Measurements from ENCODE around the gene CACNG7.

Gene CACNG7

DNA sequence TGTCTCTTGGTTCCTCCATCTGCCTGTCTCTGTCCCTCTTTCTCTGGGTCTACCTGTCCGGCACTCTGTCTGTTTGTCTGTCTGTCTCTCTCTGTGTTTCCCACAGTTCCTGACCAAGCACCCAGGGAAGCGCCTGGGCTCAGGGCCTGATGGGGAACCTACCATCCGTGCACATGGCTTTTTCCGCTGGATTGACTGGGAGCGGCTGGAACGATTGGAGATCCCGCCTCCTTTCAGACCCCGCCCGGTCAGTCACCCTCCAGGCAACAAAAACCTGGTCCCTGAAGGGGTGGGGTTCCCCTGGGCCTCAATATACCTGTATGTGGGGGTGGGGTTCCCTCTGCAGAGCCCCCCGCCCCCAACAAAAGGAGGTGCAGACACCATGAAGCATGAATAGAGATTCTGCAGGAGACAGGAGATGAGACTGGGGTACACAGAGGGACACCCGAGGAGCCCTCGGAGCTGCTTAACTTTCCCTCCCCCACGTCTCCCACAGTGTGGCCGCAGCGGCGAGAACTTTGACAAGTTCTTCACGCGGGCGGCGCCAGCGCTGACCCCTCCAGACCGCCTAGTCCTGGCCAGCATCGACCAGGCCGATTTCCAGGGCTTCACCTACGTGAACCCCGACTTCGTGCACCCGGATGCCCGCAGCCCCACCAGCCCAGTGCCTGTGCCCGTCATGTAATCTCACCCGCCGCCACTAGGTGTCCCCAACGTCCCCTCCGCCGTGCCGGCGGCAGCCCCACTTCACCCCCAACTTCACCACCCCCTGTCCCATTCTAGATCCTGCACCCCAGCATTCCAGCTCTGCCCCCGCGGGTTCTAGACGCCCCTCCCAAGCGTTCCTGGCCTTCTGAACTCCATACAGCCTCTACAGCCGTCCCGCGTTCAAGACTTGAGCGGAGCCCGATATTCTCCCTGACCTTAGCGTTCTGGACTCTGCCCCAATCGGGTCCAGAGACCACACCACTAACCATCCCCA is 2.6 kb upstream of the CACNG7 start:
- no peak overlapping the region for H3K4me3 ChIP-seq (ENCODE audit: low read depth, low read length)
- TF ChIP-seq, protein P1, sequence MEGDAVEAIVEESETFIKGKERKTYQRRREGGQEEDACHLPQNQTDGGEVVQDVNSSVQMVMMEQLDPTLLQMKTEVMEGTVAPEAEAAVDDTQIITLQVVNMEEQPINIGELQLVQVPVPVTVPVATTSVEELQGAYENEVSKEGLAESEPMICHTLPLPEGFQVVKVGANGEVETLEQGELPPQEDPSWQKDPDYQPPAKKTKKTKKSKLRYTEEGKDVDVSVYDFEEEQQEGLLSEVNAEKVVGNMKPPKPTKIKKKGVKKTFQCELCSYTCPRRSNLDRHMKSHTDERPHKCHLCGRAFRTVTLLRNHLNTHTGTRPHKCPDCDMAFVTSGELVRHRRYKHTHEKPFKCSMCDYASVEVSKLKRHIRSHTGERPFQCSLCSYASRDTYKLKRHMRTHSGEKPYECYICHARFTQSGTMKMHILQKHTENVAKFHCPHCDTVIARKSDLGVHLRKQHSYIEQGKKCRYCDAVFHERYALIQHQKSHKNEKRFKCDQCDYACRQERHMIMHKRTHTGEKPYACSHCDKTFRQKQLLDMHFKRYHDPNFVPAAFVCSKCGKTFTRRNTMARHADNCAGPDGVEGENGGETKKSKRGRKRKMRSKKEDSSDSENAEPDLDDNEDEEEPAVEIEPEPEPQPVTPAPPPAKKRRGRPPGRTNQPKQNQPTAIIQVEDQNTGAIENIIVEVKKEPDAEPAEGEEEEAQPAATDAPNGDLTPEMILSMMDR (IDR thresholded peaks at IDR 0.05; ENCODE audit: borderline replicate concordance, insufficient read depth, low read depth, low read length) = peak; percentile 74

DNA sequence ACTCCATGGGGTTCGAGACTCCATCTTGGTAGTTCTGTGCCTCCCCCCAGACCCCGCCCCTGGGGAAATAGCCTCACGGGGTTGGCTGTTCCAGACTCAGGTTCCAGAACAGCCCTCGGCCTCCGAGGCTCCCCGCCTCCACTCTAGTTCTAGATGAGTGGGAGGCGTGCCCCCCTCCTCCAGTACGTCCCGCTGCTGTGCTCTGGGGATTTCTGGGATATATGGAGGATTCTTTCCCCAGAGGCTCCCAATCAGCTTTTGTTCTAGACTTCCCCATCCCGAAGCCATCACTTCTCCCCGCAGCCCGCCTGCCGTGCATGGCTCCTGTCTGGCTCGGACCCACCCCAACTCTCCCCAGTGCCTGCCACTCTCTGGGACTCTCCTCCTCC is 1.9 kb upstream of the CACNG7 start:
- TF ChIP-seq, protein P1 (IDR thresholded peaks at IDR 0.05; ENCODE audit: borderline replicate concordance, insufficient read depth, low read depth, low read length) = no peak
- no peak overlapping the region for H3K4me3 ChIP-seq (ENCODE audit: low read depth, low read length)

DNA sequence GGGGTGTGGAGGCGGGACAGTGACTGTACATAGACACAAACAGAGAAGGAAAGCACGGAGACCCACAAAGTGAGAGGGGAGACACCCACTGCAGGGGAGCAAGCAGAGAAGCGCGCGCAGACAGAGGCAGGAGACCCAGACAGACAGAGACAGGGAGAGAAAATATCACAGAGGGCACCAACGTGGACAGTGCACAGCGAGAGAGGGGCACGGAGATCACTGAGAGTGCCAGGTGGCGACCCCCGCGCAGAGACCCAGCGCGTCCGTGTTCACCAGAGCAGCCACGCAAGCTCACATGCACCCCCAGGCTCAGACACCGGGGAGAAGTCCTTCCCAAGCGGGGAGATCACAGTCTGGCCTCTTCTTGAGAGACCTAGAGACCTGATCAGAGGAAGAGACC is 1.4 kb upstream of the CACNG7 start:
- no peak overlapping the region for H3K4me3 ChIP-seq (ENCODE audit: low read depth, low read length)
- TF ChIP-seq, protein P1 (IDR thresholded peaks at IDR 0.05; ENCODE audit: borderline replicate concordance, insufficient read depth, low read depth, low read length) = no peak

DNA sequence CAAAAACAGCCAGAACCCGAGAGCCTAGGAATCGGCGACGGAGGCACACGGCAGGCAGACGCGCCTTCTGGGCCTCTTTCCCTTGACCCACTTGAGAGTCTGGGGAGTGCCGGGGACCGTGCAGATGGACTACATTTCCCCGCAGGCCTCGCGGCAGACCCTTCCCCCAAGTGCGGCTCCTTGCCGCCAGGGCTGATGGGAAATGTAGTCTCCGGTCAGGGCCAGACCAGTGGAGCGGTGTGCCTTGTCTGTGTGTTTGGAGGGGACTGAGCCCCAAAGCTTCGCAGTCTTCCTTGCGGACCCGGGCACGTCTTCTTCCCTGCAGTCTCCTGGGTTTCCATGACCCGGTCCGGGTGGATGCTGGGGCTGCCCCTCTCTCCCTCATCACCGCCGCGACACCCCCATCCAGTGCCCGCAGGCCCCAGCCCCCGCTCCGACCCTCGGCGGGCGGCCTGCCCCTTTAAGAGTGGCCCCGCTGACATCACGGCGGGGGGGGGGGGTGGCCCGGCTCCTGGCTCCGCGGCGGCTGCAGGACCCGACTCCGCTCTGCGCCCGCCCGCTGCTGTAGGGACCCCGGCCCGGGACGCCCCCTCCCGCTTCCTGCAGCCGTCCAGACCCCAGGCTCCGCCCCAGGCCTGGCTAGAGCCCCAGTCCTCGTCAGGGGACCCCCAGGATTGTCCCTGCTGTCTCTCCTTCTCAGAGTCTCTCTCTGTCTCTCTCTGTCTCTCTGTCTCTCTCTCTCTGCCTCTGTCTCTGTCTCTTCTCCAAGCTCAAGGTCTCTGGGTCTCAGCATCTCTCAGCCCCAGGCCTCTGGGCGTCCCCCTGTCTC is 758 bp upstream of the CACNG7 start:
- TF ChIP-seq, protein P1 (IDR thresholded peaks at IDR 0.05; ENCODE audit: borderline replicate concordance, insufficient read depth, low read depth, low read length) = no peak
- H3K4me3 ChIP-seq (ENCODE audit: low read depth, low read length) = no peak overlapping the region

DNA sequence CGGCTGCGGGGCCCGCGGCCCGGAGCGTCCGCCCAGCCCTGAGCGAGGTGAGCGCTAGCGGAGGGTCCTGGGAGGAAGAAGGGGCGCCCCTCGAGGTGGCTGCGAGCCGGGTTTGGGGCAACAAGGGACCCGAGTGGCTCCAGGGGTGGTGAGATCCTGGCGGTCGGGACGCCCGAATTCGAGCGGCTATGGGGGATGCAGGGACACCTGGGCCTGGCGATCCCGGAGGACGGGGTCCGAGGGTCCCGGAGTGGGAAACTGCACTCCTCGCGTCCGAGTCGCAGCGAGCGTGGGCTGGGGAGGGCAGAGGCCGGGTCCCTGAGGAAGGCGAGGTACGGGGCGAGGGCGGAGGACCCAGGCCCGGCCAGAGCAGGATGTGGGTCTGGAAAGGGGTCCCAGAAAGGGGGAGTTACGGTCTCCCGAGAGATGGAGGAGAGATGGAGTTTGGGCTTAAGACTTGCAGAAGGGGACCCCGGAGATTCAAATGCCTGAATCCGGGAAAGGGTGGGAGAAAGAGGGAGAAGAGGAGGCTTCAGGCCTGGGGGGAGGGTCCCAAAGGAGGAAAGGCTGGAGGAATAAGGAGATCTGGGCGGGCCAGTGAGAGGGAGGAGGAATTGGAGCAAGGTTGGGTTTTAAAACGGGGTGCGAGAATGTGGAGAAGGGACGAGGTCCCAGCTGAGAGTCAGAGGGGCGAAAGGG is 542 bp downstream of the CACNG7 start:
- H3K4me3 ChIP-seq (ENCODE audit: low read depth, low read length) = no peak overlapping the region

DNA sequence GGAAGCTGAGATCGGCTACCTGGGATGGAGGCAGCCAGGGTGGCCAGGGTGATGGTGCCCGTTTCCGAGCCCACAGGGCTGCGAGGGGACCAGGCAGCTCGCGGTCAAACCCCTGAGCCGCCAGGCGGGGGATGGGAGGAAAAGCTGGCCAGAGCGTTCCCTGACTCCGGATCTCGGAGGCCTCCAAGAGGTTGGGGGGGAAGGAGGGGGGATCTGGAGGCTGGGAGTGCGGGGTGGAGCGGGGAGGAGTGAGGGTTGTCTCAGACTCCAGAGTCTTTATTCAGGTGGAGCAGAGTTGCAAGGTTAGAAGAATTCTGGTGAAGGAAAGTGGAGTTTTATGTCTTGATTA is 1.1 kb downstream of the CACNG7 start:
- H3K4me3 ChIP-seq (ENCODE audit: low read depth, low read length) = no peak overlapping the region
- TF ChIP-seq, protein P1 (IDR thresholded peaks at IDR 0.05; ENCODE audit: borderline replicate concordance, insufficient read depth, low read depth, low read length) = no peak

More for the DNA sequence above, 542 bp downstream of the CACNG7 start:
- TF ChIP-seq, protein P1 (IDR thresholded peaks at IDR 0.05; ENCODE audit: borderline replicate concordance, insufficient read depth, low read depth, low read length) = no peak

Data from GM12875 (cell line).